Fibroblast of skin of left biceps (primary cell): ENCODE data around the gene TUBA4B.

Source experiments
- DNase-seq, 2 experiments: peaks; one replicate each; pipeline ENCODE4 v3.0.0-alpha.2; 2013; ENCODE audit warnings: low read depth in 2 of 2

Gene TUBA4B

GRCh38 chr2:219252900-219253752 is at the start of gene TUBA4B:
Gene TUBA4B, plus strand, starts transcription at chr2:219253243. Its CDS starts 165 bp downstream, at chr2:219253408.
- no peak for DNase-seq

DNA sequence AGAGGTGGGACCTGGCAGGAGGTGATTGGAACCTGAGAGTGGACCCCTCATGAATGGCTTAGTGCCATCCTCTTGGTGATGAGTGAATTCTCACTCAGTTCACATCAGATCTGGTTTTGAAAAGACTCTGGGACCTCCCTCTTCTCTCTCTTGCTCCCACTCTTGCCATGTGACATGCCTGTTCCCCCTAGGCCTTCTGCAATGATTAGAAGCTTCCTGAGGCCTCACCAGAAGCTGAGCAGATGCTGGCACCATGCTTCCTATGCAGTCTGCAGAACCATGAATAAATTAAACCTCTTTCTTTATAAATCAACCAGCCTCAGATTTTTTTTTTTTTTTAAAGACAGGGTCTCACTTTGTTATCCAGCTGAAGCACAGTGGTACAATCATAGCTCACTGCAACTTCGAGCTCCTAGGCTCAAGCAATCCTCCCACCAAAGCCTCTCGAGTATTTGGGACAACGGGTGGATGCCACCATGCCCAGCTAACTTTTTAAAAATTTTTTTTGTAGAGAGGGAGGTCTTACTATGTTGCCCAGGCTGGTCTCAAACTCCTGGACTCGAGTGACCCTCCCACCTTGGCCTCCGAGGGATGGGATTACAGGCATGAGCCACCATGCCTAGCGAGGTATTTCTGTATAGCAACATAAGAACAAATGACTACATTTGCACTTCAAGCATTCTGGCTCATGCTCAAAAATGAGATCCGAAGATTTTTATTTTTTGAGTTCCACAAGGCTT is 48.4 kb upstream of the TUBA4B start:
- no peak for DNase-seq

GRCh38 chr2:219205165-219205538 is 47.9 kb upstream of the TUBA4B start:
- DNase-seq = no peak

- no peak for DNase-seq
Measured at GRCh38 chr2:219205981-219206327, 47.1 kb upstream of the TUBA4B start.

- peak; percentile 77 to 83 for DNase-seq
Measured at GRCh38 chr2:219206328-219207133, 46.5 kb upstream of the TUBA4B start, which contains the start of gene ZFAND2B. Gene ZFAND2B, plus strand, starts transcription at chr2:219206782. Its CDS starts 206 bp downstream, at chr2:219206988.

DNA sequence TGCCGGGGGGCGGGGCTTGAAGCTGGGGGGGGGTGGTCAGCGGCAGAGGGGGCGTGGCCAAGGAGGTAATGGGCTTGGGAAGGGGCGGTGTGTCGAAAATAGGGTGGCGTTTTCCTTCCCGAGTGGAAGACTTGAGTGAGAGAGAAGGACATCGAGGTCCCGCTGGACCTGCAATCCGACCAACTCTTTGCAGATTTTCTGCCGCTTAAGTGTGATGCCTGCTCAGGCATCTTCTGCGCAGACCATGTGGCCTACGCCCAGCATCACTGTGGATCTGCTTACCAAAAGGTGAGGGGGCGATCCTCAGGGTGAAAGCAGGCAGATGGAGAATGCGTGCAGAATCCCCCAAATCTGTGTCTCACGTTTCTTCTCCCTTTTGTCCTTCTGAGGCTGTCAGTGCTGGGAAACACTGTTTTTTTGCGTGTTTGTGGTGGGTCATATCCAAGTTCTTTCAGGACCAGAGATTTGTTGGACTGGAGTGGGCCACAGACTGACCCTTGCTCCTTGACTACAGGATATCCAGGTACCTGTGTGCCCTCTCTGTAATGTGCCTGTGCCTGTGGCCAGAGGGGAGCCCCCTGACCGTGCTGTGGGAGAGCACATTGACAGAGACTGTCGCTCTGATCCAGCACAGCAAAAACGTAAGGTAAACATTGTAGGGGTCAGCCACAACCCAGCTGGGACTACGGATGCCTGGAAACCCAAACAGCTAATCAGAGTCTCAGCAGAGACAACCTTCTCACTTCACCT is 45.7 kb upstream of the TUBA4B start:
- DNase-seq = no peak

- DNase-seq = no peak
Measured at GRCh38 chr2:219207884-219208740, 44.9 kb upstream of the TUBA4B start.

DNA sequence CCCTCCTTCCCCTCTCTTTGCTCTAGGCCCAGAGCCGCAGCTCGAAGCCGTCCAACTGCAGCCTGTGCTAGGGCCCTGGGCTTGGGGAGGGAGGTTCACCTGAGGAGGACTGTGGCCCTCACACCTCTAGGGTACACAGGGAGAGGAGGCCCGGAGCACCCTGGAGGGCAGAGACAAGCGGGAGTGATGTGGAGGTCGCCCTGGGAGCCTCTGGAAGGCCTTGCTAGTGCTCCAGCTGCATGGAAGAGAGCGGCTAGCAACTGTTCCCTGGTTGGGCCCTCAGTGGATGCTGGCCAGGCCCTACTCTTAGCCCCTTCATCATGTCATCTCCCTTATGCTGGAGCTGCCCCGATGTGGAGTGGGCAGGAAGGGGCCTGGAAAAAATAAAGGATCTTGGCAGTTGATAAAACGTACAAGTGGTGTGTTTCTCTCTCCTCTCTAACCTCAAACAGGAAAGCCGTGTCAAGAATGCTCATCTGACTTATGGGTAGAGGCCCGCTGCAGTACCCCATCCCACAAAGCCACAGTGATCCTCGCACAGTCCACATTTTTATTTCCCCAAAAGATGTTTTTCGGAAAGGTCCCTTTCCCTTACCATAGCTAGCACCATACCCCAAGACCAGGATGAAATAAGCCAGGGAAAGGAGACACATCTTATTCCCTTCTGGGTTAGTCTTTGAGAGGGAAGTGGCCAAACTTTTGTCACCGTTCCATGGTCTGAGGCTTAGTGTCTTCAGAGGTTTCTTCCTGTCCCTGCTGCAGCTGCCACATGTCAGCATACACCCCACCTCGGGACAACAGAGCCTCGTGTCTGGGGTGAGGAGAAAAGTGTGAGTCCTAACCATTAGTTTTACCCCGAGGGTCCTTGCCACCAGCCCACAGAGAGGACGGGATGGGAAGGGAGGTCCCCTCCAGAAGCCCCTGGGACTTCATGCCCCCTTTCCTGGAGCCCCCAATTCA is 43.5 kb upstream of the TUBA4B start:
- DNase-seq = no peak

- no peak for DNase-seq
Measured at GRCh38 chr2:219210196-219210885, 42.7 kb upstream of the TUBA4B start.

DNA sequence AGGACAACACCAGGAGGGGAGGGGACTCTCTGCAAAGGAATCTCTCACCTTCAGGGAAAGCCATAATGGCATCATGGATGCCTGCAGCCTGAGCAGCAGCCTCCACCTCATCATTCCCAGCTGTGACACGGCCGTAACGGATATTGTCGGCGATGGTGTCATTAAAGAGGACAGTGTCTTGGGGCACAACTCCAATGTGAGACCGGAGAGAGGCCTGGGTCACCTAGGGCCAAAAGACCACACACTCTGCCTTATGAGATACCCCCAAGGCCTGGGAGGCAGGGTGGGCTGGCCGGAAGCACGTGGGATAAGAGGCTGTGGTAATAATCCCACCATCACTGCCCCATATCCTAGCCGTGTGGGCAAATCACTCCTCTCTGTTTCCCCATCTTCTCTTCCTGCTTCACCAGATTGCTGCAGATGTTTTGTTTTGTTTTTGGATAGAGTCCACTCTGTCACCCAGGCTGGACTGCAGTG is 42.1 kb upstream of the TUBA4B start:
- no peak for DNase-seq

DNA sequence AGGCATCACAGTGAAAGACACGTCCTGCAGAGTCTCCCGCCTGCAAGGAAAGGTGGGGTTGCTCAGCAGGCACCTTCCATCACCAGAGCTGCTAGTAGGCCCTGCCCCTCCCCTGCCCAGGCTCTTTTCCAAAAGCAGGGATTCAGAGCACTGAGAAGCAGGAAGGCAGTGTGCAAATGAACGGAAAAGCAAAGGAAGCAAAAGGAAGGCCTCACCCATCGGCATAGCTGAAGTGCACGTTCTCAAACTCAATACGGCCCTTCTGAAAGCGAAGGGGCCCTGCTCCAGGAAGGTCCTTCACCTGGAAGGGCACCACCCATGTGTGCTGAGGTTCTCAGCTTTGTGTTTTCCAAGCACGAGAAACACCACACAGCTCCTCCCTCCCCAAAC is 40.0 kb upstream of the TUBA4B start:
- DNase-seq = no peak

DNA sequence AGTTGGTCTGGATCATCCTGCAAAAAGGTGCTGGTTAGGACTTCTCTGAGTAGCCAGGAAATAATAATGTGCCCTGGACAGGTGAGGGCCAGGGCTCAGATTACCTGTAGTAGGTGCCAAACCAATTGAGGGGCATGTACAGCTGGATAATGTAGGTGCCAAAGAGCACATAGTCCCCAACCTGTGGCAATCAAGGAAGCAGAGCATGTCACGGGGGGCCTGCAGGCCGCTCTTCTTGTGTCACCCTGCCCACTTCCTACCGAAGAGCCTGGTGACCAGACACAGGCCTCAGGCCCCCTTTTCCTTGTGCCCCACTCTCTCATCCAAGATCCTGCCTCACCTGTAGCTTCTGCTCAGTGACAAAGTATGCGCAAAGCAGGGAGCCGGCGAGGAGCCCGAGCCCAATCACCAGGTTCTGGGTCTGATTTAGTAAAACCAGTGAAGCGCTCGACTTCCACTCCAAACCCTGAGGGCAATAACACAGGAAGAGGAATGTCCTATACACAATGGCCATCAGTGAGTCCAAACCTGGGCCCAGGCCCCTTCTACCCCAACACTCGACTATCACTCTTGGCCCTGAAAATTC is 39.5 kb upstream of the TUBA4B start:
- DNase-seq = no peak

- no peak for DNase-seq
Measured at GRCh38 chr2:219214141-219214540, 38.9 kb upstream of the TUBA4B start.

GRCh38 chr2:219214786-219215185 is 38.3 kb upstream of the TUBA4B start:
- DNase-seq = no peak

DNA sequence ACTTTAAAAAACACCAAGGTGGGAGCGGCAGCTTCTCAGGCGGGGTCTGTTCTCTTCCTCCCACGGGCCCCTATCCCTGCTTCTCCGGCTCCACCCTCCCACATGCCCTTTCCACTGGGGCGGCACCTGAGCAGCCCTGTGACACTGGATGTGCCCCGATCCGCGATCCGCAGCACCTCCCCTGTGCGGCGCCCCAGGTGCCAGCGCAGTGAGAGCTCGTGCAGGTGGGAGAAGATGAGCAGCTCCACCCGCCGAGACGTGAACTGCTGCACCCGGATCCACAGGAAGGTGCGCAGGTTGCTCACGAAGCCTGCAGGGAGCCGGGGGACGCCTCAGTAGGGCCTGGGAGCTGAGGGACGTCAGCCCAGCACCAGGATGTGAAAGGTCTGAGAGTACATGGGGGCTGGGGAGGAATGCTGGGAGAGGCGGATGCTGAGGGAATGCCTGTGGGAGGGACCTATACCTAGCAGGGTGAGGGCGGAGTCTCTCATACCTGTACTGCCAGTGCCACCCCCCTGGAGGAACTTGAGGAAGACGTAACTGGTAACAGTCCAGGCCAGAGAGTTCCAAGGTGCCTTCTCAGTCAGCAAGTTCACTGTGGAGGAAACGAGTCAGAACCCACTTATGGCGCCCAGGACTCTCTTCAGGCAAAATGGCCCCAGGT is 37.0 kb upstream of the TUBA4B start:
- DNase-seq = no peak

DNA sequence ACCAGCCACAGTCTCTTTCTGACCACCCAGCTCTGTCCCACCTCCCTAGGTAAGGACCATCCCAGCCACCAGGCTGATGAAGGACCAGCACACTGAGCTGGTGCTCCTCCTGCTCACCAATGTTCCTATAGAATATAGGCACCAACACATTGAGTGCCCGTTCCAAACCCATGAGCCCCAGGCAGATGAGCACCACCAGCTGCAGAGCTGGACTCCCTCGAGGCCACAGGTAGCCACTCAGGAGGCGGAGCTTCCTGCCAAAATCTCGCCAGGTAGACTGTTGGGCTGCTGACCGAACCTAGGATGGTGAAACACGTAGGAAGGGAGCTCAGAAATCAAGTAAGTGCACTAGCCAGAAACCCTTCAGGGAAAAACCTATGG is 36.5 kb upstream of the TUBA4B start:
- no peak for DNase-seq

- DNase-seq = peak in 1 of 2 experiments; percentile 24
Measured at GRCh38 chr2:219218217-219218731, 34.8 kb upstream of the TUBA4B start.
